Effector memory CD8-positive, alpha-beta T cell (primary cell): Measurements from ENCODE around the gene WDR76.
"Not testable (repeated sequence)": the region's sequence is repeated elsewhere in the genome, so short reads cannot be mapped to it uniquely, and the experiment has no call there.

Experiments
- ATAC-seq: fragments of 150-1000 bp; cut with Tn5 transposase; replicated peaks from 2 replicates; pipeline ENCODE4 v1.10.0; 2021; ENCODE audit warnings: mild to moderate bottlenecking, moderate library complexity
- DNase-seq, 3 experiments: peaks; one replicate each; pipeline ENCODE4 v3.0.0; 2021
- H3K27ac Mint-ChIP-seq, 2 donors: one replicate each; pipeline ENCODE4 v1.8.0; 2022; ENCODE audit warnings: mild to moderate bottlenecking in 2 of 2, mixed read lengths in 2 of 2, moderate library complexity in 2 of 2
- H3K27me3 Mint-ChIP-seq, 2 donors: one replicate each; pipeline ENCODE4 v1.8.0; 2022; ENCODE audit warnings: mixed read lengths in 2 of 2
- H3K36me3 Mint-ChIP-seq: one replicate; pipeline ENCODE4 v1.8.0; 2022; ENCODE audit warnings: mild to moderate bottlenecking, moderate library complexity, mixed read lengths; ENCODE audit not compliant: insufficient read depth
- H3K4me1 Mint-ChIP-seq, 2 donors: one replicate each; pipeline ENCODE4 v1.8.0; 2022; ENCODE audit warnings: low read depth in 2 of 2, mixed read lengths in 2 of 2
- H3K4me3 Mint-ChIP-seq, 2 donors: one replicate each; pipeline ENCODE4 v1.8.0; 2022; ENCODE audit warnings: mild to moderate bottlenecking in 2 of 2, mixed read lengths in 2 of 2, moderate library complexity in 2 of 2
- H3K9me3 Mint-ChIP-seq, 2 donors: one replicate each; pipeline ENCODE4 v1.8.0; 2022; ENCODE audit warnings: mixed read lengths in 2 of 2

The WDR76 gene

DNA sequence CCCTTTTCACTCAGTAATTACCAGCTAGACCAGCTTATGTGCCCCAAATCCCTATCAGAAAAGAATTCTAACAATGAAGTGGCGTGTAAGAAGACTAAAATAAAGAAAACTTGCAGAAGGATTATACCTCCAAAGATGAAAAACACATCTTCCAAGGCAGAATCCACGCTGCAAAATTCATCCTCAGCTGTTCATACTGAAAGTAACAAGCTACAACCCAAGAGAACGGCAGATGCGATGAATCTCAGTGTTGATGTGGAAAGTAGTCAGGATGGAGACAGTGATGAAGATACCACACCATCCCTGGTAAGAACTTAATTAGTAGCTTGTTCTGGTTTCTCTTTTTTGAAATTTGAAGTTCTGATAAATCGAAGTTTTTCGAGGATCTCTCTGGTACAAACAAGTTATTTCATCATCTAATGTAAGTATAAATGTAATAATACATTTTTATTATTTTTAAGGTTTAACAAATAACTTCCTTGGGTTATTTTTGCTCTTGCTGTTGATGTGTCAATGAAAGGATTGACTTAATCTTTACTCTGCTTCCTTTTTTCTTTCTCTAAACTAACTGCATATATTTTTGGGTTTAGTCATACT is 1.4 kb downstream of the WDR76 start:
- Mint-ChIP-seq H3K4me3 (peak overlapping the region; percentile 88 to 99), H3K27ac (peak overlapping the region; percentile 93 to 96), H3K9me3 (no peaks in the 10 kb centered on the region), H3K4me1 (peaks cover 33 to 51% of the 10 kb centered on the region in 2 donors), H3K27me3 (no peaks in the 10 kb centered on the region), H3K36me3 (peaks cover 19% of the 10 kb centered on the region)
- DNase-seq (no peak), ATAC-seq (no peak)

DNA sequence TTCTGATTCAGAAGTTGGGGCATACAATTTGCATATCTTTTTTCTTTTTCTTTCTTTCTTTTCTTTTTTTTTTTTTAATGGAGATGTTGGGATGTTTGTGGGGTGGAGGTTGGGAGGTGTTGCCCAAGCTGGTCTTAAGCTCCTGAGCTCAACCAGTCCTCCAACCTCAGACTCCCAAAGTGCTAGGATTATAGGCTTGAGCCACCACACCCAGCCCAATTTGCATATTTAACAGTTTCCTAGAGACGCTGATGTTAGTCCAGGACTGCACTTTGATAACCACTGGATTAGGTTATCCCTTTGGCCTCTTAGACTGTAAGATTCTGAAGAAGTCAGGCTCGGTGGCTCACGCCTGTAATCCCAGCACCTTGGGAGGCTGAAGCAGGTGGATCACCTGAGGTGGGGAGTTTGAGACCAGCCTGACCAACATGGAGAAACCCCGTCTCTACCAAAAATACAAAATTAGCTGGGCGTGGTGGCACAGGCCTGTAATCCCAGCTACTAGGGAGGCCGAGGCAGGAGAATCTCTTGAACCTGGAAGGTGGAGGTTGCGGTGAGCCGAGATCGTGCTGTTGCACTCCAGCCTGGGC is 3.2 kb downstream of the WDR76 start:
- not testable (repeated sequence) for H3K27me3 Mint-ChIP-seq, DNase-seq, H3K9me3 Mint-ChIP-seq, ATAC-seq
- peaks cover 29 to 44% of the 10 kb centered on the region in 2 donors for H3K4me1 Mint-ChIP-seq
- peak overlapping the region; percentile 17 to 56 for H3K4me3 Mint-ChIP-seq
- peak overlapping the region; percentile 79 to 96 for H3K27ac Mint-ChIP-seq
- peaks cover 20% of the 10 kb centered on the region for H3K36me3 Mint-ChIP-seq

DNA sequence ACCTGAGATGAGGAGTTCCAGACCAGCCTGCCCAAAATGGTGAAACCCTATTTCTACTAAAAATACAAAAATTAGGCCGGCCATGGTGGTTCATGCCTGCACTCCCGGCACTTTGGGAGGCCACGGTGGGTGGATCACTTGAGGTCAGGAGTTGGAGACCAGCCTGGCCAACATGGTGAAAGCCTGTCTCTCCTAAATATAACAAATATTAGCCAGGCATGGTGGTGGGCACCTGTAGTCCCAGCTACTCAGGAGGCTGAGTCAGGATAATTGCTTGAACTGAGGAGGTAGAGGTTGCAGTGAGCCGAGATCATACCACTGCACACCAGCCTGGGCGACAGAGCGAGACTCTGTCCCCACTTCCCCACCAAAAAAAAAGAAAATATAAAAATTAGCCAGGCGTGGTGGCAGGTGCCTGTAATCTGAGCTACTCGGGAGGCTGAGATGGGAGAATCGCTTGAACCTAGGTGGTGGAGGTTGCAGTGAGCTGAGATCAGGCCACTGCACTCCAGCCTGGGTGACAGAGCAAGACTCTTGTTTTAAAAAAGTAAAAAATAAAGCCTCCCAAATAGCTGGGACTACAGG is 4.0 kb downstream of the WDR76 start:
- H3K36me3 Mint-ChIP-seq = peaks cover 27% of the 10 kb centered on the region
- peaks cover 29 to 44% of the 10 kb centered on the region in 2 donors for H3K4me1 Mint-ChIP-seq
- not testable (repeated sequence) for H3K9me3 Mint-ChIP-seq, DNase-seq, ATAC-seq, H3K4me3 Mint-ChIP-seq, H3K27me3 Mint-ChIP-seq, H3K27ac Mint-ChIP-seq

DNA sequence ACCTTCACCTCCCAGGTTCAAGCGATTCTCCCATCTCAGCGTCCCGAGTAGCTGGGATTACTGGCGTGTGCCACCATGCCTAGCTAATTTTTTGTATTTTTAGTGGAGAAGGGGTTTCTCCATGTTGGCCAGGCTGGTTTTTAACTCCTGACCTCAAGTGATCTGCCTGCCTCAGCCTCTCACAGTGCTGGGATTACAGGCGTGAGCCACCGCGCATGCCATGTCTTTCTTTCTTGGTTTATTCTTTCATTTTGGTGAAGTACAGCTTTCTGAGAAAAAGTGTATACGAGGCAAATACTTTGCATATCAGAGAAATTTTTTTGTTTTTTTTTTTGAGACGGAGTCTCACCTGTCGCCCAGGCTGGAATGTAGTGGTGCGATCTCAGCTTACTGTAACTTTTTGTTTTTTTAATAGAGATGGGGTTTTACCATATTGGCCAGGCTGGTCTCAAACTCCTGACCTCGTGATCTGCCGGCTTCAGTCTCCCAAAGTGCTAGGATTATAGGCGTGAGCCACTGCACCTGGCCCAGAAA is 4.8 kb downstream of the WDR76 start:
- not testable (repeated sequence) for ATAC-seq, DNase-seq, H3K27me3 Mint-ChIP-seq, H3K9me3 Mint-ChIP-seq
- Mint-ChIP-seq H3K4me1 (peaks cover 29 to 40% of the 10 kb centered on the region in 2 donors), H3K4me3 (peak overlapping the region in 1 of 2 donors; percentile 63), H3K27ac (peak overlapping the region; percentile 73 to 83), H3K36me3 (peaks cover 30% of the 10 kb centered on the region)

DNA sequence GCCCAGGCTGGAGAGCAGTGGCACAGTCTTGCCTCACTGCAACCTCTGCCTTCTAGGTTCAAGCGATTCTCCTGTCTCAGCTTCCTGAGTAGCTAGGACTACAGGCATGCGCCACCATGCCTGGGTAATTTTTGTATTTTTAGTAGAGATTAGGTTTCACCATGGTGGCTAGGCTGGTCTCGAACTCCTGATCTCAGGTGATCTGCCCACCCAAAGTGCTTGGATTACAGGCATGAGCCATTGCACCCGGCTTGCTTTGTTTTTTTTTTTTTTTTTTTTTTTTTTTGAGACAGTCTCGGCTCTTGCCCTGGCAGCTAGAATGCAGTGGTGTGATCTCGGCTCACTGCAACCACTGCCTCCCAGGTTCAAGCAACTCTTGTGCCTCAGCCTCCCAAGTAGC is 5.7 kb downstream of the WDR76 start:
- not testable (repeated sequence) for H3K9me3 Mint-ChIP-seq, ATAC-seq, DNase-seq, H3K27me3 Mint-ChIP-seq
- H3K4me3 Mint-ChIP-seq = peak overlapping the region; percentile 40 to 63
- H3K27ac Mint-ChIP-seq = peak overlapping the region; percentile 73 to 83
- H3K4me1 Mint-ChIP-seq = peaks cover 25 to 32% of the 10 kb centered on the region in 2 donors
- peaks cover 32% of the 10 kb centered on the region for H3K36me3 Mint-ChIP-seq

DNA sequence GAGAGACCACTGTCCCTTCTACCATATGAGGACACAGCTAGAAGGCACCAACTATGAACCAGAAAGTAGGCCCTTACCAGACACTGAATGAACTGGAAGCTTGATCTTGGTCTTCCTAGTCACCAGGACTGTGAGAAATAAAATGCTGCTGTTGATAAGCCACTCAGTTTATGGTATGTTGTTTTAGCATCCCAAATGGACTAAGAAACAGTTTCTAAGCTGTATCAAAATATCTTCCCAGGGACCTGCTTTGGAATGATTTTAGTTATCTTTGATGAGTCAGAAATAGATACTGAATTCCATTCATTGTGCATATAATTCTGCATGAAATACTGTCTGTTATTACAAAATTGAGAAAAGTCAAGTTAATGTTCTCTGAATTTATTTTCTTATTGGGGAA is 18.6 kb downstream of the WDR76 start:
- ATAC-seq (no peak), DNase-seq (no peak)
- Mint-ChIP-seq H3K4me3 (no peak overlapping the region), H3K27me3 (no peaks in the 10 kb centered on the region), H3K4me1 (no peaks in the 10 kb centered on the region), H3K36me3 (peaks cover 54% of the 10 kb centered on the region), H3K27ac (peak overlapping the region in 1 of 2 donors; percentile 16), H3K9me3 (no peaks in the 10 kb centered on the region)

DNA sequence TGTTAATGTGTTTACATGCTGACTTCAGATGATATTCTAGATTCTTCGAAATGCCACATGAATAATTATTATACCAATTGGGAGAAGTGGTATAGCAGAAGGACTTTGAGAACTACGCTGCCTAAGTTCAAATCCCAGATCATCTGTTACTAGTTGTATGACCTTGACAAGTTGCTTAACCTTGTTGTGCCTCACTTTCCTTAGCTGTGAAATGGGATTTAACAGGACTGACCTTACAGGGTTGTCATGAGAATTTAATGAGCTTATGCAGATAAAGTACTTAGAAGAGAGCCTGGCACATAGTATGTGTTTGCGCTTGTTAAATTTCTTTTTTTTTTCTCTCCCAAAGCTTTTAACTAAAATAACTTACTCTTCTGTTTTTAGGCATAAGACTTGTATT is 24.4 kb downstream of the WDR76 start:
- Mint-ChIP-seq H3K4me3 (no peak overlapping the region), H3K27ac (no peak overlapping the region), H3K27me3 (no peaks in the 10 kb centered on the region), H3K4me1 (no peaks in the 10 kb centered on the region), H3K36me3 (peaks cover 49% of the 10 kb centered on the region), H3K9me3 (no peaks in the 10 kb centered on the region)
- DNase-seq (no peak), ATAC-seq (no peak)

DNA sequence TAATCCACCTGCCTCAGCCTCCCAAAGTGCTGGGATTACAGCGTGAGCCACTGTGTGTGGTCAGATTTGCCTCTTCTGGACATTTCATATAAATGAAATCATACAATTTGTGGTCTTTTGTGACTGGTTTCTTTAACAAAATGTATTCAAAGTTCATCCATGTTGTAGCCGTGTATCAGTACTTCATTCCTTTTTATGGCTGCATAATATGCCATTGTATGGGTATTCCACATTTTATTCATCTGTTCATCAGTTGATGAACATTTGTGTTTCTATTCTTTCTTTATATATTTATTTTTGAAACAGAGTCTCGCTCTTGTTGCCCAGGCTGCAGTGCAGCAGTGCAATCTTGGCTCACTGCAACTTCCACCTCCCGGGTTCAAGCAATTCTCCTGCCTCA is 25.8 kb downstream of the WDR76 start:
- ATAC-seq (no peak), DNase-seq (no peak)
- H3K4me3 Mint-ChIP-seq = no peak overlapping the region
- no peaks in the 10 kb centered on the region for H3K4me1 Mint-ChIP-seq
- H3K27ac Mint-ChIP-seq = no peak overlapping the region
- no peaks in the 10 kb centered on the region for H3K27me3 Mint-ChIP-seq
- H3K9me3 Mint-ChIP-seq = no peaks in the 10 kb centered on the region
- peaks cover 45% of the 10 kb centered on the region for H3K36me3 Mint-ChIP-seq

DNA sequence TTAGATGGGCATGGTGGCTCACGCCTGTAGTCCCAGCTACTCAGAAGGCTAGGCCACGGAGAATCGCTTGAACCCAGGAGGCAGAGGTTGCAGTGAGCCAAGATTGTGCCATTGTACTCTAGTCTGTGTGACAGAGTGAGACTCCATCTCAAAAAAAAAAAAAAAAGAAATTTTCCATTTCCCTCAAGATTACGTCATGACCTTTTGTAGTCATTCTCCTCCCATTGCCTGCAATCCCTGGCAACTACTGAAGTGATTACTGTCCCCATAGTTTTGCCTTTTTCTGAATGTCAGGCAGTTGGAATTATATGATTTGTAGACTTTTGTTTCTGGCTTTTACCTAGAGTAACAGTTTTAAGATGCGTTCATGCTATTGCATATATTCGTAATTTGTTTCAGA is 28.0 kb downstream of the WDR76 start:
- no peak for DNase-seq
- Mint-ChIP-seq H3K36me3 (peaks cover 50% of the 10 kb centered on the region), H3K4me1 (no peaks in the 10 kb centered on the region), H3K9me3 (no peaks in the 10 kb centered on the region), H3K27me3 (no peaks in the 10 kb centered on the region), H3K4me3 (no peak overlapping the region), H3K27ac (no peak overlapping the region)
- no peak for ATAC-seq

DNA sequence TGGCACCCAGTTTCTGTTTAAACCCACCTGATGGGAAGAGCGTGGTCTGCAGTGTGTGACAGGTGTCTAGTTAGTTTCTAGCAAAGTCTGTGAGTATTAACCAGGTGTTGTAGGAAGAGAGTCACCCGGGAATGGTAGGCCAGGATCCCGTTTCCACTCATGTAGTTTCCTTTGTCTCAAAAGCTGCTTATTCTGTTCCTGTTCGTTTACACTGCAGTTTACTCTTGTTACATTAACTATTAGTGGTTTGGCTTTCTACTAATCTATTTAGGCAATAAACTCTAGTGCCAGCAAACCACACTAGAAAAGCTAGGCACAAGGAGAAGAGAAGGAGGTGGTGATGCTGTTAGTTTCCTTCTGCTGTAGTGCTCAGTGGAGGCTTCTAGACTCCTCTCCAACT is 32.7 kb downstream of the WDR76 start:
- no peaks in the 10 kb centered on the region for H3K4me1 Mint-ChIP-seq
- ATAC-seq = no peak
- no peaks in the 10 kb centered on the region for H3K9me3 Mint-ChIP-seq
- no peak overlapping the region for H3K4me3 Mint-ChIP-seq
- no peaks in the 10 kb centered on the region for H3K27me3 Mint-ChIP-seq
- DNase-seq = no peak
- peak overlapping the region in 1 of 2 donors; percentile 31 for H3K27ac Mint-ChIP-seq
- H3K36me3 Mint-ChIP-seq = peaks cover 57% of the 10 kb centered on the region

DNA sequence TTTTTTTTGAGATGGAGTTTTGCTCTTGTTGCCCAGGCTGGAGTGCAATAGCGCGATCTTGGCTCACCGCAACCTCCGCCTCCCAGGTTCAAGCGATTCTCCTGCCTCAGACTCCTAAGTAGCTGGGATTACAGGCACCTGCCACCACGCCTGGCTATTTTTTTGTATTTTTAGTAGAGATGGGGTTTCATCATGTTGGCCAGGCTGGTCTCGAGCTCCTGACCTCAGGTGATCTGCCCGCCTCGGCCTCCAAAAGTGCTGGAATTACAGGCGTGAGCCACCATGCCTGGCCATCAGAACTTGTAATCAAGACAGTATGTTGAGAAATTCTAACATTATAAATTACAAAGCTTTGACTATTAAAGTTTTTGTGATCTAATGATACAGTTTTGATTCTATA is 39.8 kb downstream of the WDR76 start:
- not testable (repeated sequence) for H3K27ac Mint-ChIP-seq, ATAC-seq, H3K4me1 Mint-ChIP-seq, H3K27me3 Mint-ChIP-seq, H3K4me3 Mint-ChIP-seq, DNase-seq, H3K9me3 Mint-ChIP-seq
- H3K36me3 Mint-ChIP-seq = peaks cover 46% of the 10 kb centered on the region

DNA sequence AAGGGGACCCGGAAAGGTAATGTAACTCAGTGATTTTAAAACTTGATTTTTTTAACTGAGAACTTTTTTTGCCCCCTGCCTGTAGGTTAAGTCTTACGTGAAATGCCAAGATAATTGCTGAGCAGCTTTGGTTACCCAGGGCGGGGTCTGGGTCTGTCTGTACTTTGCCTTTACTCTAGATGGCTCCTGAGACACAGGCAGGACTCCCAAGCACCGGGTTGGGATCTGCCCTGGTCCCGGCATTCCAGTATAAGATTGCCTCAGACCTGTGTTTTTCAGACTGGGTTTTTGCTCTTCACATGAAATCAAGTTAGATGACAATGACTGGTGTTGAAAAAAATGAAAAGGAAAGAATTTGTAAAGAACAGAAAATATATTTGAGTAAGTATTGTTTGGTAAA is 40.3 kb downstream of the WDR76 start:
- Mint-ChIP-seq H3K4me3 (no peak overlapping the region), H3K9me3 (no peaks in the 10 kb centered on the region), H3K4me1 (no peaks in the 10 kb centered on the region), H3K27ac (no peak overlapping the region), H3K36me3 (peaks cover 41% of the 10 kb centered on the region), H3K27me3 (no peaks in the 10 kb centered on the region)
- DNase-seq (no peak), ATAC-seq (no peak)

DNA sequence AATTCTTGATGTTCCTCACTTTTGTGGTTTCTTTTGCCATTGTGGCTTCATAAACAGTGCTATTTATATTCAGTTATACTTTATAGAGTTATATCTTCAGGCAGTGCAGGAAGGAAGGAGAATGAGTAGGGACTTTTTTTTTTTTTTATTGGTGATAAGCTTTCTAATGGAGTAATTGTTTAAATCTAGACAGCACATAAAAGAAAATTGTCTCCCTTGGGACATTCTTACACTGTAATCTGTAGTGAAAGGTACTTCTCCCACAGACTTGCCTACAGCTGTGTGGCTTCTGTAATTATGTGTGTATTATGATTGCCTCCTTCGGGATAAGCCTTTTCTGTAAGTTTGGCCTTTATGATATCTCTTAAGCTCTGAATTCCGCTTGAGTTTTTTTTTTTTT is 41.6 kb downstream of the WDR76 start:
- H3K36me3 Mint-ChIP-seq = peaks cover 30% of the 10 kb centered on the region
- H3K4me1 Mint-ChIP-seq = no peaks in the 10 kb centered on the region
- H3K9me3 Mint-ChIP-seq = no peaks in the 10 kb centered on the region
- ATAC-seq = no peak
- no peaks in the 10 kb centered on the region for H3K27me3 Mint-ChIP-seq
- DNase-seq = no peak
- peak overlapping the region in 1 of 2 donors; percentile 19 for H3K27ac Mint-ChIP-seq
- no peak overlapping the region for H3K4me3 Mint-ChIP-seq

DNA sequence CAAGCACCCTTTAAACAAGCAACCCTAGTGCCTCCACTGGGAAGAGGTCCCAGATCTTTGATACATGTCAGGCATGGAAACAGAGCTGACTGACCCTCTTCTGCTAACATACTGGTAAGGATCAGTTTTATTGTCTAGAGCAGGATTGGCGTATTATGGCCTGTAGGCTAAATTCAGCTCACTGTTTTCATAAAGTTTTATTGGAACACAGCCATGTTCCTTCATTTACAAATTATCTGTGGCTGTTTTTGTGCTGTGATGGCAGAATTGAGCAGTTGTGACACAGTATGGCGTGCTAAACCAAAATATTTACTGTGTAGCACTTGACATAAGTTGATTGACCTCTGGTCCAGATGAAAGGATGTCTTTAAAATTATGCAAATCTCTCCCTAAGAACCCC is 45.0 kb downstream of the WDR76 start:
- H3K4me3 Mint-ChIP-seq = no peak overlapping the region

More for the DNA sequence above, 45.0 kb downstream of the WDR76 start:
- no peaks in the 10 kb centered on the region for H3K9me3 Mint-ChIP-seq
- ATAC-seq (no peak), DNase-seq (no peak)
- no peaks in the 10 kb centered on the region for H3K4me1 Mint-ChIP-seq
- no peak overlapping the region for H3K27ac Mint-ChIP-seq
- no peaks in the 10 kb centered on the region for H3K27me3 Mint-ChIP-seq
- peaks cover 12% of the 10 kb centered on the region for H3K36me3 Mint-ChIP-seq
